Gastroesophageal sphincter (tissue), 4 donors: ENCODE results near the gene PPFIA4. TPM values are rescaled to one million over a fixed set of nuclear protein-coding genes. Genes with fewer than 3 reads are reported as not detected.

ENCODE experiments used
- ATAC-seq: fragments of 150-250 bp; one replicate; pipeline ENCODE4 v1.9.1; 2016; ENCODE audit warnings: mild to moderate bottlenecking, moderate library complexity
- H3K27ac ChIP-seq, 4 donors: fragments of 200-600 bp; sonication (generic) in 3 of 4; 1 replicate in 3 of 4; 2 replicates in 1 of 4; pipeline ENCODE4 v1.5.1; 2016 to 2019
- H3K27me3 ChIP-seq: fragments of 200-600 bp; sonication (generic); one replicate; pipeline ENCODE4 v1.5.1; 2019
- H3K36me3 ChIP-seq, 2 donors: fragments of 200-600 bp; sonication (generic); one replicate each; pipeline ENCODE4 v1.5.1; 2019; ENCODE audit warnings: control low read depth in 1 of 2
- H3K4me1 ChIP-seq, 3 donors: fragments of 200-600 bp; sonication (generic); 1 replicate in 2 of 3; 2 replicates in 1 of 3; pipeline ENCODE4 v1.5.1; 2016 to 2019; ENCODE audit warnings: control low read depth in 2 of 3
- H3K4me3 ChIP-seq, 2 donors: fragments of 200-600 bp; sonication (generic); one replicate each; pipeline ENCODE4 v1.5.1; 2019; ENCODE audit warnings: mild to moderate bottlenecking in 1 of 2, moderate library complexity in 1 of 2
- H3K9me3 ChIP-seq, 3 donors: fragments of 200-600 bp; sonication (generic); one replicate each; pipeline ENCODE4 v1.5.1; 2017 to 2019; ENCODE audit warnings: control low read depth in 2 of 3
- CTCF ChIP-seq, 4 experiments: fragments of 200-600 bp in 2 of 4; fragments of 450-650 bp in 2 of 4; sonication (generic) in 1 of 4; IDR thresholded peaks; one replicate each; pipeline ENCODE4 v1.5.1; 2017 to 2019; ENCODE audit warnings: antibody characterized with exemption in 4 of 4, mild to moderate bottlenecking in 2 of 4, moderate library complexity in 2 of 4
- EP300 ChIP-seq: sonication (generic); formaldehyde crosslinking; IDR thresholded peaks from one replicate; pipeline ENCODE4 v1.6.1; 2017; ENCODE audit warnings: antibody characterized with exemption, mild to moderate bottlenecking
- POLR2A ChIP-seq, 2 donors: fragments of 450-650 bp; IDR thresholded peaks; one replicate each; pipeline ENCODE4 v1.6.1; 2017; ENCODE audit warnings: antibody characterized with exemption in 2 of 2, mild to moderate bottlenecking in 2 of 2, moderate library complexity in 1 of 2
- POLR2AphosphoS5 ChIP-seq: sonication (generic); formaldehyde crosslinking; IDR thresholded peaks from one replicate; pipeline ENCODE4 v1.6.1; 2017; ENCODE audit warnings: antibody characterized with exemption
- WGBS, 2 donors: methylation state at CpG; one replicate each; pipeline ENCODE4 v1.1.5; 2018; ENCODE audit warnings: low coverage in 1 of 2; 5-methylcytosine and 5-hydroxymethylcytosine counted together
- total RNA-seq, 4 donors: library from RNA; depleted of rRNA; stranded (reverse); fragments of >200 nt; gene quantifications; one replicate each; pipeline ENCODE4 v1.1.0, GENCODE V29; 2016

The PPFIA4 gene
- total RNA-seq, 4 donors from 2014 or later, result 0.81 to 10.5 (median 1.7) TPM

- no peak for ATAC-seq
- WGBS, 2 donors, result 40% methylated on average over 2 of the region's 13 CpGs; no CpG with 5 or more reads in 1 of the 2 donors
- H3K9me3 ChIP-seq, result no peaks in the 10 kb centered on the region
- TF ChIP-seq POLR2AphosphoS5, result no peak
- no peak for TF ChIP-seq POLR2A (IDR thresholded peaks at IDR 0.05)
- no peak for TF ChIP-seq CTCF (IDR thresholded peaks at IDR 0.05)
- no peak for TF ChIP-seq EP300
- H3K27ac ChIP-seq, result no peak overlapping the region
- peaks cover 0 to 37% (median 3%) of the 10 kb centered on the region in 3 donors for H3K4me1 ChIP-seq
- H3K4me3 ChIP-seq, result no peak overlapping the region
- peaks cover 0 to 10% of the 10 kb centered on the region in 2 donors for H3K36me3 ChIP-seq
- no peaks in the 10 kb centered on the region for H3K27me3 ChIP-seq
These were observed 2.7 kb downstream of the PPFIA4 start for GRCh38 chr1:203028784-203029553.

GRCh38 chr1:203031467-203031866 lies 5.2 kb downstream of the PPFIA4 start:
- TF ChIP-seq CTCF (IDR thresholded peaks at IDR 0.05) (peak in 1 of 4 experiments; percentile 11), POLR2A (IDR thresholded peaks at IDR 0.05) (no peak)
- WGBS, 2 donors, result 72 to 82% methylated on average over 6 of the region's 6 CpGs
- peaks cover 0 to 28% (median 3%) of the 10 kb centered on the region in 3 donors for H3K4me1 ChIP-seq

DNA sequence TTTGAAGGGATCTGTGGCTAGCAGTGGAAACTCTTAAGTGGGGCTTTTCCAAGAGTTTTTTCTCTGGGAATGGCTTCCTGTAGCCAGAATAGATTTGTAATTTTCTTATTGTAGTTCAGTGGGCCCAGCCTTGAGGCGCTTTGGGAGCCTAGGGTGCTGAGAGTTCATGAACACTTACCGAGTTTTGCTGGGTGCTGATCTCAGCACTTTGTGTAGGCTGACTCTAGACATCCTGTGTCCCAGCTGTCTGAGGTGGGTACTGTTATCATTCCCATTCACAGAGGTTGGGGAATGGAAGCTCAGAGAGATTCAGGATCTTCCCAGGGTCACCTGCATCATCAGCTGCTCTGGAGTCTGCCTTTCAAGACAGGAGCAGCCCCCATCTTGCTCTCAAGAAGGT lies 7.0 kb downstream of the PPFIA4 start:
- no peaks in the 10 kb centered on the region for H3K9me3 ChIP-seq
- H3K27ac ChIP-seq, result no peak overlapping the region
- peaks cover 0 to 23% (median 0%) of the 10 kb centered on the region in 3 donors for H3K4me1 ChIP-seq
- WGBS, 2 donors, result no CpG with 5 or more reads among the region's 2 CpGs
- H3K36me3 ChIP-seq, result no peaks in the 10 kb centered on the region
- no peak for TF ChIP-seq POLR2AphosphoS5
- TF ChIP-seq CTCF (IDR thresholded peaks at IDR 0.05), result no peak
- TF ChIP-seq EP300, result no peak
- TF ChIP-seq POLR2A (IDR thresholded peaks at IDR 0.05), result no peak
- H3K27me3 ChIP-seq, result no peaks in the 10 kb centered on the region
- H3K4me3 ChIP-seq, result no peak overlapping the region
- ATAC-seq, result no peak

More at GRCh38 chr1:203031467-203031866, 5.2 kb downstream of the PPFIA4 start:
- Histone ChIP-seq H3K4me3 (no peak overlapping the region), H3K9me3 (no peaks in the 10 kb centered on the region), H3K27me3 (no peaks in the 10 kb centered on the region), H3K36me3 (no peaks in the 10 kb centered on the region), H3K27ac (no peak overlapping the region)
- ATAC-seq, result no peak

- TF ChIP-seq EP300 (no peak), POLR2A (IDR thresholded peaks at IDR 0.05) (no peak), CTCF (IDR thresholded peaks at IDR 0.05) (no peak), POLR2AphosphoS5 (no peak)
- 100% methylated on average over 1 of the region's 2 CpGs for WGBS, 2 donors
These were observed 7.6 kb downstream of the PPFIA4 start for GRCh38 chr1:203033917-203034316.

More at GRCh38 chr1:203033917-203034316, 7.6 kb downstream of the PPFIA4 start:
- ATAC-seq, result no peak
- Histone ChIP-seq H3K4me3 (no peak overlapping the region), H3K27me3 (no peaks in the 10 kb centered on the region), H3K36me3 (no peaks in the 10 kb centered on the region), H3K9me3 (no peaks in the 10 kb centered on the region), H3K27ac (no peak overlapping the region), H3K4me1 (peaks cover 0 to 27% (median 0%) of the 10 kb centered on the region in 3 donors)
